Renal cortical epithelial cell (primary cell): ENCODE measurements around the gene OR1K1. TPM values are rescaled to one million over a fixed set of nuclear protein-coding genes. Genes with fewer than 3 reads are reported as not detected.
"Not testable (repeated sequence)": the region's sequence is repeated elsewhere in the genome, so short reads cannot be mapped to it uniquely, and the experiment has no call there.

ENCODE experiments used
- DNase-seq: peaks from one replicate; pipeline ENCODE4 v3.0.0-alpha.2; 2011; ENCODE audit warnings: low read depth
- total RNA-seq: library from RNA; depleted of rRNA; stranded (reverse); fragments of >200 nt; gene quantifications from 2 replicates; pipeline ENCODE4 v1.2.3, GENCODE V29; 2014

Gene OR1K1
- total RNA-seq, 1 donor from 2014 or later: not detected

- no peak for DNase-seq
Measured at GRCh38 chr9:122812736-122813135, 12.8 kb downstream of the OR1K1 start.

- DNase-seq: no peak
Measured at GRCh38 chr9:122814545-122814944, 14.6 kb downstream of the OR1K1 start.

GRCh38 chr9:122815544-122815943 lies 15.6 kb downstream of the OR1K1 start:
- DNase-seq: peak; percentile 23

DNA sequence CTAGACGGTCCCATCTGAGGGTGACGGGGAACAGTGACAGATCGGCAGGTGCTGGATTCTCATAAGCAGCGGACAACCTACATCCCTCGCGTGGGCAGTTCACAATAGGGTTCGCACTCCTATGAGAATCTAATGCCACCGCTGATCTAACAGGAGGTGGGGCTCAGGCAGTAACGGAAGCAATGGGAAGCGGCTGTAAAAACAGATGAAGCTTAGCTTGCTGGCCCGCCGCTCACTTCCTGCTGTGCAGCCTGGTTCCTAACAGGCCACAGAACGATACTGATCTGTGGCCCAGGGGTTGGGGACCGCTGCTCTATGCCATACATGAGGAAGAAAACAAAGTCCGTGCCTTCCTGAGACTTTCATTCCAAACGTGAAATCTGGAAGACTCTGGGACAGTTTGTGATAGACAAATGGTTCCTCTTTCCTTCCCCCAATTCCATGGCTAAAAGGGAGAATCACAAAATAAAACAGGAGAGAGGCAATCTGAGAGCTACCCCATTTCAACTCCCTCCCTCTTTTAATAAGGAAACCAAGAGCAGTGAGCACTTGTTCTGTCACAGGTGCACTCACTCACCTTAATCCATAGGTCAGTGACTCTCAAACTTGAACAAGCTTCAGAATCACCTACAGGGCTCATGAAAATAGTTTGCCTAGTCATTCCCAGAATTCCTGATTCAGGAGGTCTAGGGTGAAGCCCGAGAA lies 16.4 kb downstream of the OR1K1 start:
- no peak for DNase-seq

GRCh38 chr9:122819326-122819725 lies 19.4 kb downstream of the OR1K1 start:
- DNase-seq: no peak

DNA sequence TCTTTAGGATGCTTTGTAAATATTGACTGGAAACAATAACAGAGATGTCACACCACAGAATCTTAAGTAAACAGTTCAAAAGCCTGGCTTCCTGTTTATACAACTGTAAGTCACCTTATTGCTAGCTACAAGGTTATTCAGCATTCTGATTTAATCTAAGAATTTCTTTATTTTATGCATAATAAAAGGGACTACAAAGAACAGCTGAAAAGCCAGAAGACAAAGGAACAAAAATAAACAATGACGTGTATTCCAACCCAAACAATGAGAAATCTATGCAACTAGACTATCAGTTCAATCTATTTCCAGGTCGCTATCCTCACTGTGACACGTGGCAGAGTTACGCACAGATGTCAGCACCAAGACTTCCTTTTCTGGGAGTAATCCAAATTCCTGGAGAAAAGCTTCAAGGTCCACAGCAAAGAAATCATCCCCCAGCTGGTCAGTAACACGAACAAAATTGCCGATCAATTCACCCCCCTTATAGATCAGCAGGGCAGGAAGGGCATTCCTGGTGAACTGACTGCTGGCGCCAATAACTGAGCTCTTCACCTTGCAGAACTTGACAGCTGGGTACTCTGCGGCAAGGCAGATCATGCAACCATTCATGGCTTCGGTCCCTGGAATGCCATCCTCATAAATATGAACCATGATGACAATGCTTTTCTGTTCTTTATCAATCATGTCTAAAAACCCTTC lies 20.0 kb downstream of the OR1K1 start:
- DNase-seq: no peak

GRCh38 chr9:122820490-122820845 lies 20.5 kb downstream of the OR1K1 start:
- DNase-seq: no peak

DNA sequence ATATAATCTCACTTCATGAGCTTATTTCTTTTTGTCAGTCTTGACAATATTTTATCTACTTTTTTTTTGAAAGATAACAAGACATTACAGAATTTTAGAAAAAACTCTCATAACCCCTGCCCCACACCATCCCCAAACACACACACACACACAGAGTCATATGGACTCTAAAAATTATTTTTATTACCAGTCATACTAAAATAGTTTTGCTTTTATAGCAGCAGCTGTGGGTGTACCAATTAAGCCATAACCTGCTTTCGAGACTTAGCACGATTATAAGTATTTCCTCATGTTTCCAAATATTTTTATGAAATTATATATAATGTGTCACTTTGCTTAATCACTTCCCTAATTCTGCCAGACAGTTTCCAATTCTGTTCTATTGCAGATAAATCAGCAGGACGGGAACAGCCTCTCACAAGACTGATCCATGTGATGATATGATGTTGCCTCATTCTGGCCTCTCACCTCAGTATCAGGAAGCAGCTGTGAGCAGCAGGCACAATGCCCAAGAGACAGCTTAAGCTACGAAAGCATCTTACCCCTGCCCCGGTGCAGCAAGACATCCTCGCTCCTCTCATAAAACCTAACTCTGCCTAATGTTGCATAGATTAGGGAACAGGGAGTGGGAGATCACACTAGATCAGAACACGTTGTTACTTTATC lies 21.5 kb downstream of the OR1K1 start:
- DNase-seq: no peak

DNA sequence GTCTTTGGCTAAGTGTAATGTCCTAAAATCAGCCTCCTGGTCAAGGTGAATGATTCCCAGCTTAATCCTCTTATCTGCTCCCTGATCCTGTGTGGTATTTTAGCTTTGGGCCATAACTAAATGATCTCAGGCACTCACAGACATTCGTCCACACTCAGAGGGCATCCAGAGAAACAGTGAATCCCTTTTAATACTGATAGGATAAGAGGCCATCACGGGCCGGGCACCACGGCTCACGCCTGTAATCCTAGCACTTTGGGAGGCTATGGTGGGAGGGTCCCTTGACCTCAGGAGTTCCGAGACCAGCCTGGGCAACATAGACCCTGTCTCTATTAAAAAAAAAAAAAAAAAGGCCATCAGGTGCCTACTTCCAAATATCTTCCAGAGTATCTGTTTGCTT lies 22.1 kb downstream of the OR1K1 start:
- no peak for DNase-seq

DNA sequence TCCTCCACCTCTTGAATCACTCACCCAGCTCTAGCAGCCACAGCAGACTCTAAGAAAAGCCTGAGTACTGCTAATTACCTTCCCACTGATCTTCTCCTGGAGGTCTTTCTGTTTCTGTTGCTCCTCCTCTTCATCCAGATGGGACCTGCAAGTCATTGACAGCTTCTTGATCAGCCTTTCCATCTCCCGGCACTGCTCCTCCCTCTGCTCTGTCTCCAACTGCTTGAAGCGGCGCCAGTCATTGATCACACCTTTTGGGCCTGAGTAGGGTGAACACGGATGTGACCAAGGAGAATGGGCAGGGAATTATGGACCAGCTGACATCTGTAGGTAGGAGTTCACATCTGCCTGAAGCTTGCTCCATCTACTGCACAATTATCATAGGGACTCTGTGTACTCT lies 23.0 kb downstream of the OR1K1 start:
- DNase-seq: no peak

DNA sequence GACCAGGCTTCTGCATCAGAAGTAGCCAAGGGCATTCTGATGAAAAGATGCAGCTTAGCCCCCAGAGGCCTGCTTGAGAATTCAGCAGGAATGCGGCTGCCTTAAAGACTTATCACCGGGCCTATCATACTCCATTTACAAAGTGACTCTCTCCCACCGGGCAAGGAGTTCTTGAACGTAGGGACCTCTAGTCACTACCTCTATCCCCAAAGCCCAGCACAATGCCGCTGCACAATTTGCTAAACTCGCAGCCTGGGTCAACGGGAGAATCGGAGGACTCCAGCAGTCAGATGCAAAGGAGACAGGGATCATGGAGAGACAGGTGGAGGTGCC lies 27.8 kb downstream of the OR1K1 start:
- peak; percentile 25 for DNase-seq

- DNase-seq: not testable (repeated sequence)
Measured at GRCh38 chr9:122828965-122829284, 29.0 kb downstream of the OR1K1 start.

- DNase-seq: no peak
Measured at GRCh38 chr9:122832194-122832593, 32.3 kb downstream of the OR1K1 start.

GRCh38 chr9:122835313-122835731 lies 35.4 kb downstream of the OR1K1 start:
- DNase-seq: no peak

- no peak for DNase-seq
Measured at GRCh38 chr9:122837266-122837850, 37.4 kb downstream of the OR1K1 start.

DNA sequence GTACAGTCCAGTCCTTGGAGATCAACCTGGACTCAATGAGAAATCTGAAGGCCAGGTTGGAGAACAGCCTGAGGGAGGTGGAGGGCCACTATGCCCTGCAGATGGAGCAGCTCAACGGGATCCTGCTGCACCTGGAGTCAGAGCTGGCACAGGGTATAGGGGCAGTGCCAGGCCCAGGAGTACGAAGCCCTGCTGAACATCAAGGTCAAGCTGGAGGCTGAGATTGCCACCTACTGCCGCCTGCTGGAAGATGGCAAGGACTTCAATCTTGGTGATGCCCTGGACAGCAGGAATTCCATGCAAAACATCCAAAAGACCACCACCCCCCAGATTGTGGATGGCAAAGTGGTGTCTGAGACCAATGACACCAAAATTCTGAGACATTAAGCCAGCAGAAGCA lies 38.5 kb downstream of the OR1K1 start:
- not testable (repeated sequence) for DNase-seq

GRCh38 chr9:122841501-122841900 lies 41.6 kb downstream of the OR1K1 start:
- no peak for DNase-seq

GRCh38 chr9:122844137-122844536 lies 44.2 kb downstream of the OR1K1 start:
- no peak for DNase-seq

GRCh38 chr9:122845116-122845515 lies 45.2 kb downstream of the OR1K1 start:
- no peak for DNase-seq

DNA sequence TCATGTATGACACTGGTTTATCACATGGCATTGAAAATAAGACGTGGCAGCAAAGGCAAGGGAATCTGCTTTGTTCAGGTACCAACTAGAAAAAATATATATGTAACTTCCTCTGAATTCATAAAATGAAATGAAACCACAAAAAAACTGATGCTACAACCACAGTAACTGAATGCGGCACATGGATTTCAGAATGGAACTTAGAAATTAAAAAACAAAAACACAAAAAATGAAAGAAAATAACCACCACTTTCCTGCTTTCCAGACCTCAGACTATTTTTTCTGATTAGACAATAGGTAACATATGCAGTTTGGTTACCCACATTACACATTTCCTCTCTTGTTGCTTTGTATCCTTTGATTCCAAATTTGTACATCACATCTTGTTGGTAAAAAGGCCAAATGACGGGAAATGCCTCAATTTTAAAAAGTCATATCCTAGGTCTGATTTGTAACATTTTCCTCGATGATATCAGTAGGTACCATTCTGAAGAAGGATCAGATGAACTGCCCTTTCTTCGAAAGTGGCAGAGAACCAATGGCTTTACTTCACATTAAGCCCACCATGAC lies 46.5 kb downstream of the OR1K1 start:
- DNase-seq: no peak

- no peak for DNase-seq
Measured at GRCh38 chr9:122848256-122848943, 48.5 kb downstream of the OR1K1 start.
